ENCODE results near the gene RFPL3.
"Not testable (repeated sequence)": the region's sequence is repeated elsewhere in the genome, so short reads cannot be mapped to it uniquely, and the experiment has no call there.

Gene RFPL3

DNA sequence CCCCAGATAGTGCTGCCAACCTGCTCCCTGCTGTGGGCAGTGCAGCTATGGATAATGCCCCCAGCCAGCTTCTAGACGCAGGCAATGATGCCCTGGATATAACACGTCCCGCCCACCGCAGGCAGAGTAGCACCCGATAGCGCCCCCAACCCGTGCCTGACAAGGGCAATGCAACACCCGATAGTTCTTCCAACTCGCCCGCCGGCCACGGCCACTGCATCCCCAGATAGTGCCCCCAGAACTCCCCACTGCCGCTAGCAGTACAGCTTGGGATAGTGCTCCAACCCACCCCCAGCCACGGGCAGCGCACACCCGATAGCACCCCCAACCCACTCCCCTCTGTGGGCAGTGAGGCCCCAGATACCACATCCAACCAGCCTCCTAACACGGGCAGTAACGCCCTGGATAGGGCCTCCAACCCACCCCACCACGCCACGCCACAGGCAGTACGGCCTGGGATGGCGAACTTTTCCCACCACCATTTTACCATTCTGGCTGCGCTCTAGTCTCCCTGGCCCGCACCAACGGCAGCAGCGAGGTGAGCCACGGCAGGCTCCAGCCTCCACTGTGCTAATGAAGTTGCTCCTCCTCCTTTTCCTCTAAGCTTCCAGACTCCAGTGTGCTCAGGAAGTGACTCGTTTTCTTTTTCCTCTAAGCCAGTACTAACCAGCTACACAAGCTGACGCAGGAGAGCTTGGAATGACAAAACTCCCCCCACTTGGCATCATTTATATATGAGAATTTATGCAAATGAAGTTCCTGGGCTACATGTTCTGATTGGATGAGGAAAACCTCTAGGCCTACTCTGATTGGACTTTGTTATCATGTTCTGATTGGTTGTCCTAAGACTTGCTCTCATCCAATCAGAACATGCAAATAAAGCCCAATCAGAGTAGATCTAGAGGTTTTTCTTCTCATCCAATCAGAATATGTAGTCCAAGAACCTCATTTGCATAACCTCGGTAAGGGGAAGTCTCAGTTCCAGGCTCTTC is 3.0 kb upstream of the RFPL3 start:
- no peak for DNase-seq

DNA sequence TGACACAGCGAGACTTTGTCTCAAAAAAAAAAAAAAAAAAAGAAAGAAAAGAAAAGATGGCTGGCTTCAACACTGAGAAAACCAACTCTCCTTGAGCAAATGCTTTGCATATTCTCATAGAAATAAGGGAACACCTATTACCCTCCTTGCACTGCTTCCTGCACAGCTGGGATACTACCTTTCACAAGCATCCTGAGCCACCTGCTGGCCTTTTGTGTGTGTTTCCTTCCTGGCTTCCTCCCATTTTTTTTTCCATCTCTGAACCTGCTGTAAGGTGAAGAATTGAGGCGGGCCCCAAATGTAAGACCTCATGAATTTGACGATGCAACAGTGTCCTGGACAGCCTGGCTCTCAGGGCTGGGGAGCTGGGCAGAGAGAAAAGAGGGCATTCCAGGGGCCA is 1.9 kb upstream of the RFPL3 start:
- DNase-seq: no peak

DNA sequence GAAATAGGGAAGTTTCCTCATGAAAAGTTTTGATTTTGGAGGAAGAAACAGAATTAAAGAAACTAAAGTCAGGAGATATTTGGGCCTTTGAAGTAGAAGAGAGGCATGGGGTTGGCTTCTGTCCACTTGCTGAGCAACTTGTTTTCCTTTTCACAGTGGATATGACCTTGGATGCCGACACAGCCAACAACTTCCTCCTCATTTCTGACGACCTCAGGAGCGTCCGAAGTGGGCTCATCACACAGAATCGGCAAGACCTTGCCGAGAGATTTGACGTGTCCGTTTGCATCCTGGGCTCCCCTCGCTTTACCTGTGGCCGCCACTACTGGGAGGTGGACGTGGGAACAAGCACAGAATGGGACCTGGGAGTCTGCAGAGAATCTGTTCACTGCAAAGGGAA is 2.4 kb downstream of the RFPL3 start:
- DNase-seq: not testable (repeated sequence)

DNA sequence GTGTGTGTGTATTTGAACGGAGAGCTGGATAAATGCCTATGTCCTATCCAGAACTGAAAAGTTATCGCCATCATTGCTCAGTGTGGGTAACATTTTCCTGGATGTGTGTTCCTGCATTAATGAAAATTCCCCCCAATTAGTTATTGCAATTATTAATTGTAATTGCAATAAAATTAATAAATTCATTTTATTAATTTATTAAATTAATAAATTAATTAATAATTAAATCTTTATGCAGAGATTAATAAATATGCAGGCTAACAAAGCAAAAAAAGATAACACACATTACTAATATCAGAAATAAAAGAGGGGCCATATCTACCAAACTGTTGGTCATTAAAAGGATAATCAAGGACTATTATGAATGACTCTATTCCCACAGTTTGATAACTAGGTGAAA is 3.6 kb downstream of the RFPL3 start:
- no peak for DNase-seq

DNA sequence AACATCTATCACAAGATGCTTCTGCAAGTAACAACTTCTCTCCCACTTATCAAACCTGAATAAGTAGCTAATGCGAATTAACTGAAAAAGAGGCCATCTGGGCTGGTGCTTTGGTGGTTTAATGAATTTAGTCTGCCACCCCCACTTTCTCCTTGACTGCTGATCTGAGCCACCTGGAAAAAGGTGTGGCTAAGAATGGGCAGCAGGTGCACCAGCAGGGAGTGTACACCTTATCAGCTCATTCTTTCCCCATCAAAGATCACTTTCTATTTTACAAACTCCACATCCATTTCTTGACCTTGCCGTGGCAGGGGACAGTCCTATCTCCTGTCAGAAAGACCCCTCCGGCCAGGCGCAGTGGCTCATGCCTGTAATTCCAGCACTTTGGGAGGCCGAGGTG is 6.5 kb downstream of the RFPL3 start:
- no peak for DNase-seq

DNA sequence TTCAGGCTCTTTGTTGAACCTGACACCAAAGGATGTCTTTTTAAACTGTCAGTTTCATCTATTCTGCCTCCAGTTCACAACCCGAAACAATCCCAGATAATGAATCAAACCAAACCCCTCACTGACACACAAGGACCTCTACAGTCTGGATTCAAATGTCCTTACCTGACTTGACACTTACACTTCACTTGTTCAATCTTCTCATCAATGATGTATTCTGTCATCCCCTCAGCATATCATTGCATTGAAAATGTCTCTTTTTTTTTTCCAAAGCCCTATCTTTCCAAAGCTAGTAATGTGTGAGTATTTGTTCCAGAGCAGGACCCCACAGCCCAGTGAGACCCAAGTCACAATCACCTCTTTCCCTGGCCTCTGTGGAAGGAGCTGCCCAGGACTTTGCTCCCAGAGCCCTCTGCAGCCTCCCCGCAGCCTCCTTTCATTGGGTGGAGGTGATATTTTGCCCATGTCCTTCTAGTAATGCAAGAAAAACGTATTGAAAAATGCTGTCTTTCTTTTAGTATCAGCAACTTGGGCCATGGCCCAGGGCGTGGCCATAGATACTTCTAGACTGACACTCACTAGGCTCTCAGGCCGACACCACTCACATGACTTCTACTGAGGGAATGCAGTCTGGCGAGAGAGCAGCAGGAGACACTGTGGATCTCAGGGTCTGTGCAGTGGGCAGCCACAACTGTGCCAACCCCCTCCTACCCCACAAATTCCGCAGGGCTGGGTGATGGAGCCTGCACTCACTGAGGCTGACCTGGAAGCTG is 18.2 kb downstream of the RFPL3 start:
- no peak for DNase-seq

DNA sequence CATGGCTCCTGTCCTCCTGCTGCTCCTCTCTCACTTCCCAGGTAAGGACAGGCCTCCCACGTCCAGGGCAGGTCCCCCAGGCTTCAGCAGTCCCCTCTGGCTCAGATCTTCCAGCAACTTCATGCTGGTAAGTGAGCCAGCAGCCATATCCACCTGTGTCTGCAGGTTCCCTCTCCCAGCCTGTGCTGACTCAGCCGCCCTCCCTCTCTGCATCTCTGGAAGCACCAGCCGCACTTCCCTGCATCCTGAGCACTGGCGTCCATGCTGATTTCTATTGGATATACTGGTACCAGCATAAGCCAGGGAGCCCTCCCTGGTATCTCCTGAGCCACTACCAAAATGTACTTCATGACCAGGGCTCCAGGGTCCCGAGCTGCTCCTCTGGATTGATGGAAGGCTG is 19.0 kb downstream of the RFPL3 start:
- no peak for DNase-seq

DNA sequence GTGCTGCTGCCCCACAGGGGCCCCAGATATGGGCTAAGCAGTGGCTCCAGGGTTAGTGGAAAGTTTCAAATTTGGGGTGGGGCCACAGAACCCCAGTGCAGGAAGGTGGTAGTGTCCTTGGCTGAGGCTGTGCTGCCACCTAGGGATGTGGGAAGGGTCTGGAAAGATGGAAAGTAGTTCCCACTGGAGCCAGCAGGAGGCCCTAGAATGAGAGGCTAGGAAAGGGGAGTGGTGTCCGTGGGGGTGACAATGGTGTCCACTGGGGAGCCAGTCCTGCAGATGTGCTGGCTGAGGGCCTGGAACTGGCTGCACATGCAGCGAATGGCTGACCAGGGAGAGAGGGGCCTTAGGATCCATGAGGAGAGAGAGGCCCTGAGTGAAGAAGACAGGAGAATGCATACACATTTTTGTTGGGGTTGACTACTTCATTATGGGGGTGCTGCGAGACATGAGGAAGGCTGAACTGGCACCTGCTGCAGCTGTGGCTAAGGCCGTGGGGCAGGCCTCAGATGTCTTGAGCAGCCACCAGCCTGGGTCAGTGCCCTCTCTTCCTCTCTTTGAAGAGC is 21.1 kb downstream of the RFPL3 start:
- no peak for DNase-seq

DNA sequence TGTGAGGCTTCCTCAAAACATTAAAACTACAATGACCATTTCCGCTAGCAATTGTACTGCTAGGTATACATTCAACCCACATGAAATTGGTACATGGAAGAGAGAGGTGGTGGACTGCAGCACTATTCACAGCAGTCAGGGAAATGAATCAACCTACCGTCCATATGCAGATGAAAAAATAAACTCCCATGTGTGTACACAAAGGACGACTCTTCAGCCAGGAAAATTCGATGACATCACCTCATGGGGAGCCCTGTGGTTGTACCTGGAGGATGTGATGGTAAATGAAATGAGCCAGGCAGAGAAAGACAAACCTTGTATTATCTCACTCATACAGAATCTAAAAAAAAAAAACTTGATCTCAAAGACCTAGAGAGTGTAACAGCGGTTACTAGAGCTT is 23.3 kb downstream of the RFPL3 start:
- no peak for DNase-seq

DNA sequence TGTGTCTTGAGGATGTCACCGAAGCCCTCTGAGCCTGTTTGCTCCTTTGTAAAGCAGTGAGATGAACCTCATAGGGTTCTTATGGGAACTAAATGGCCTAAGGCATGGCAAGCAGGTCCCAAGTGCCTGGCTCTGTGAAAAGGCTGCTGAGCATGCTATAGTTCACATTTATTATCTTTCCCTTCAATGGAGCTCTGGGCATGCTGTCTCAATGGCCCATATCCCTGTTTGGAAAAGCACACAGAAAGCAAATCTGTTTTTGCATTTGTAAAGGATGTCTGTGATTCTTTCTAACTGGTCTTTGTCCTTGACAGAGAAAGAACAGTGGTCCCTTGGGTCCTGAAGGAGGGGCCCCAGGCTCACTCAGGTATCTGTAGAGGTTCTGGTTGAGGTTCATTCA is 28.0 kb downstream of the RFPL3 start:
- no peak for DNase-seq

DNA sequence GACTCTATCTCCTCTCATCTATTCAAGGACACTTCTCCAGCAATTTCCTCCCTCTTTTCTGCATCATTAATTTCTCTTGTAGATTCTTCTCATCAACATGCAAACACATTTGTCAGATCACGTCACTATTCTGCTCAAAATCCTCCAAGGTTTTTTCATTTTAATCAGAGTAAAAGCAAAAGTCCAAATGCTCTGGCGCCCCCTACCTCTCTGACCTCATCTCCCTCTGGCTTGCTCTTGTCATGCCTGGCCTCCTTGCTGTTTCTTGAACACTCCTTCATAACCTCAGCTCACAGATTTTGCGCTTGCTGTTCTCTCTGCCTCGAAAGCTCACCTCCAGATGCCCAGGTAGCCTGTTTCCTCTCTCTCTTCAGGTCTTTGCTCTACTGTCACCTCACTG is 32.0 kb downstream of the RFPL3 start:
- DNase-seq: no peak

DNA sequence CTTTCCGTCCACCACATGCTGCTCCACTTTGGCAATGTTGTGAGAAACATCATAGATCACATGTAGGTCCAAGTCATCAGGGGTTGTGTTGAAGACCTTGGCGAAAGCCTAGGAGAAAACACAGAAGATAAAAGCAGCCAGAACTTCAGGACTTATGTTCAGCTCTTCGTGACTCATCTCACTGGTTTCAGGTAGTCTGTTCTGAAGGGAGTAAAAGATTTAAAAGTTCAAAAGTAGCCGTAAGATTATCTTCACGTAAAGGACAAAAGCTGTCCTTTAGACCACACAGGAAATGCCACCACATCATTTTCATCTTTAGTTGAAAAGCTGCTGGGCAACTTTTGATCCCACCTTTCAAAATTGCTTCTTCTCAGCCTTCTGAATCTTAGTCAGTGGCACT is 37.4 kb downstream of the RFPL3 start:
- DNase-seq: no peak

DNA sequence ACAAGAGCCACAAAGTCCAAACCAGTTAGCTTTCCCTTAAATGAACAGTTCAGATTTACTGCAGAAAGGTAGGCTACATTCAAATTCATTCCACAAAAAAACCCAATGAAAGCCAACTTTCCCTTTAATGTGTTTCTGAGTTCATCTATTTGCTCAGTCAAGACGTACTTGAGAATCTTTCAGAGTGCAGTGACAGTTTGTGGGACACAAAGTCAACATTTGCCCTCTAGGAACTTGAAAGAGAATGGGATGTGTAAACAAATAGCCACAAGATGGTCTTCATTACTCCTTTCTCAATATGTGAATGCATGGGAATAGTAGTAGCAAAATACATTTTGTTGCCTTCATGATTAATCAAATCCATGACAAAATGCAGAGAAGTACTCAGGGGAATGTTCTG is 38.6 kb downstream of the RFPL3 start:
- DNase-seq: no peak

DNA sequence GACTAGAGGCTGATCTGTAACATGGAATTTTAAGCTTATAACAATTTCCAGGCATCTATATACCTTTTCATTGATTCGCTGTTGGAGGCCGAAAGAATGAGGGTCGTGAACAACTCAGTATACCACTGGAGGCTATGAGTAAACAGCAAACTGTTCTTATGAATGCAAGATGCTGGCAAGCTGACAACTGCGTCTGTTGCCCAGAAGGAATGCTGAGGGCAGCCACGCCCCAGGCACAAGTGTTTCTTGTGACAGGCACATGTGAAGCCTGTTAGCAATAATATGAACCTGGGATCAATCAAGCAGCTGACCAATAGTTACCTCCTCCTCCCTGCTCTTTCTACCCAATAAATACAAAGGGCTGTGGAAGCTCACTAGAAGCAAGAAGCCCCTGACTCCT is 39.1 kb downstream of the RFPL3 start:
- DNase-seq: no peak

DNA sequence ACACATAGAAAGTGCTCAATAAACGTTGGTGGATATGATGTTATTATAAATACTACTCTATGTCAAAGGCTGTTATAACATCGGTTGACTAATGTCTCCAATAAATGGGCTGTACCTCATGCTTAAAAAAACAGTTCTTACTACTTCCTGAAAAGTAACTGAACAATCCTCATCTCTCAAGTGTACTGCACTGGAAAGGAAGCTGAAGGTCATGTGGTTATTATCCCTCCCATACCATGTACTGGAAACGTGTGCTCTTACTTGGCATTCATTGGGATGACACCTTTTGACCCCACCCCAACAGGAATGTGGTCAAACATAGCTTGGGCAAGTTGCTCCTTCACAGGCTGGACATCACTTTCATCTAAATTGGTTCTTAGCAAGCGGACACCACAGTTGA is 43.8 kb downstream of the RFPL3 start:
- no peak for DNase-seq

DNA sequence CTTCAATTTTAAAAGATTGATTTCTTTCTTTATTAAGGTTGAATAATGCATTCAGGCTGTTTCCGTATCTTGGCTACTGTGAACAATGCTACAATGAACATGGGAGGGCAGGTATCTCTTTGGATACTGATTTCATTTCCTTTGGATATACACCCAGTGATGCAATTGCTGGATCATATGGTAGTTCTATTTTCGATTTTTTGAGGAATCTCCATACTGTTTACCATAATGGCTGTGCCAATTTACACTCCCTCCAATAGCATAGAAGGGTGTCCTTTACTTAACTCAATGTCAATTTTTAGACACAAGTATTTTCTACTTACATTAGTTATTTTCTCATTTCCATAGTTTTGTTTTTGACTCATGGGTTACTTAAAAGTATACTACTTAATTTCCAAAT is 46.4 kb downstream of the RFPL3 start:
- no peak for DNase-seq

DNA sequence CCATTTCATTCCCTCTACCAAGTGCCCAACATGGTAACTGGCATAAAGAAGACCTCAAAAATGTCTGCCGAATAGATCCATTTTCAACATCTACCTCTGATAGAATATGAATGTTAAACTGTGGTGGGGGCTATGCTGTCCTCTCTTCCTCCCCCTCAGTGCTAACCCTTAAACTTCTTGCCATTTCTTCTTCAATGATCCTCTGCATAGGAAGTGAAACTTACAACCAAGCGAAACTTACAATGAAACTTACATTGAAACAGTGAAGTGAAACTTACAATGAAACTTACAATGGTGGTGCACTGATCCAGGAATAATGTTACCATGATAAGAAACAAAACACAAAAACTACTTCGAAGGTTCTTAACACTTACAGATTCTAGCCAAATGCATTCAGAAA is 49.6 kb downstream of the RFPL3 start:
- no peak for DNase-seq

DNA sequence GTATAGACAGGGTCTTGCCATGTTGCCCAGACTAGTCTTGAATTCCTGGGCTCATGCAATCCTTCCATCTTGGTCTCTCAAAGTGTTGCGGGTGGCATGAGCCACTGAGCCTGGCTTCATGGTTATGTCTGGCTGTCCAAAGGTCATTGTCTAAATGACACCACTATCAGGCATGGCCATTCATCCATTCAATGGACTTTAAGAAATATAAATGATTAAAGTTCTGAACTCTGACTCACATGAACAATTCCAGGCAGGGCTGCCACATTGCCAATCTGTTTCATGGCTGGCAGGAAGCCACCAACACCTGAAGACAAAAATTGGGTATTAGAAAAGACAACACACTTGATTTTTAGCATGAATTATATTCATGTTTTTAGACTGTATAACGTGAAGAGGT is 50.3 kb downstream of the RFPL3 start:
- DNase-seq: no peak

DNA sequence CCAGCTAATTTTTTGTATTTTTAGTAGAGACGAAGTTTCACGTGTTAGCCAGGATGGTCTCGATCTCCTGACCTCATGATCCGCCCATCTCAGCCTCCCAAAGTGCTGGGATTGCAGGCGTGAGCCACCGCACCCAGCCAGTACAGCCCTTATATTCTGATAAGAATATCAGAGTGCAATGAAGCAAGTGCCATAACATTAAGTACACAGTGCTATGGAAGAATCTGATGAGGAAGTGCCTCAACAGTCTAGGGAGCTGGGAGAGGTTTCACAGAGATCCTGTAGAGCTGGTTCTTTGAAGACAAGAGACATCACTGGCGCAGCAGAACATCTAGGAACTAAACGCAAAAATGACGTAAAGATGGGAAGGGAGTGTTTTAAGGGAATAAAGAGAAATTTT is 52.3 kb downstream of the RFPL3 start:
- DNase-seq: no peak

DNA sequence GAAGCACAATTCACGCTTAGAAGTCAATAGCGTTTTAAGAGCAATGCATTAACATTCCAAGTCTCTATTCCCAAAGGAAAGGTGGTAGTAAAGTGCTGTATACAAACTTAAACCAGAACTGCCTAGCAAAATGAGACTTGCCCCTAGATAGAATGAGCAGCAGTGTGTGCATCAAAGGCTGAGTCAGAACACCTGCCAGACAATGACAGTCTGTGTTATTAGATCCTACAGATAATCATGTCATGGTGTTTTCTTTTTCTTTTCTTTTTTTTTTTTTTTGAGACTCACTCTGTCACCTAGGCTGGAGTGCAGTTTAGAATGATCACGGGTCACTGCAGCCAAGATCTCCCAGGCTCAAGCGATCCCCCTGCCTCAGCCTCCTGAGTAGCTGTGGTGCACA is 52.8 kb downstream of the RFPL3 start:
- no peak for DNase-seq
